GM12873 (cell line): ENCODE data around the gene ERBB4.

Source experiments
- TF ChIP-seq, protein P1 (sequence below): IDR thresholded peaks from 2 replicates; pipeline ENCODE4 v1.5.1; 2012; ENCODE audit warnings: low read depth, mild to moderate bottlenecking, moderate library complexity, low read length, control low read depth; ENCODE audit not compliant: insufficient read depth; ENCODE audit errors: missing control alignments

ERBB4 gene

DNA sequence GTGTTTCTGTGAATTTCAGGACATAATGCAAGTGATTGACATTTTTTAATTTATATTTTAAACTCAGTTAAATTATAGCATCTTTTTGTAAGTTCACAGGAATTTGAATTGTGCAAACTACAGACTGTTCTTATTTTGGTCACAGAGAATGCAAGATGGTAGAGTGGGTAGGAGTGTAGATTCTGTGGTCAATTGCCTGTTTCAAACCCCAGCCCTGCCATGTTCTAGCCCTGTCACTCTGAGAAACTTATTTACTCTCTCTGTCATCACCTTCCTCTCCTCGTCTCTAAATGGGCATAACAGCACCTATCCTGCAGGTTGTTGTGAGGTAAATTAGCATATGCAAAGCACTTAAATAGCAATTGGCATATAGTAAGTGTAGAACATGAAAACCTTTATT lies 1102.4 kb downstream of the ERBB4 start:
- TF ChIP-seq, protein P1, sequence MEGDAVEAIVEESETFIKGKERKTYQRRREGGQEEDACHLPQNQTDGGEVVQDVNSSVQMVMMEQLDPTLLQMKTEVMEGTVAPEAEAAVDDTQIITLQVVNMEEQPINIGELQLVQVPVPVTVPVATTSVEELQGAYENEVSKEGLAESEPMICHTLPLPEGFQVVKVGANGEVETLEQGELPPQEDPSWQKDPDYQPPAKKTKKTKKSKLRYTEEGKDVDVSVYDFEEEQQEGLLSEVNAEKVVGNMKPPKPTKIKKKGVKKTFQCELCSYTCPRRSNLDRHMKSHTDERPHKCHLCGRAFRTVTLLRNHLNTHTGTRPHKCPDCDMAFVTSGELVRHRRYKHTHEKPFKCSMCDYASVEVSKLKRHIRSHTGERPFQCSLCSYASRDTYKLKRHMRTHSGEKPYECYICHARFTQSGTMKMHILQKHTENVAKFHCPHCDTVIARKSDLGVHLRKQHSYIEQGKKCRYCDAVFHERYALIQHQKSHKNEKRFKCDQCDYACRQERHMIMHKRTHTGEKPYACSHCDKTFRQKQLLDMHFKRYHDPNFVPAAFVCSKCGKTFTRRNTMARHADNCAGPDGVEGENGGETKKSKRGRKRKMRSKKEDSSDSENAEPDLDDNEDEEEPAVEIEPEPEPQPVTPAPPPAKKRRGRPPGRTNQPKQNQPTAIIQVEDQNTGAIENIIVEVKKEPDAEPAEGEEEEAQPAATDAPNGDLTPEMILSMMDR: no peak

DNA sequence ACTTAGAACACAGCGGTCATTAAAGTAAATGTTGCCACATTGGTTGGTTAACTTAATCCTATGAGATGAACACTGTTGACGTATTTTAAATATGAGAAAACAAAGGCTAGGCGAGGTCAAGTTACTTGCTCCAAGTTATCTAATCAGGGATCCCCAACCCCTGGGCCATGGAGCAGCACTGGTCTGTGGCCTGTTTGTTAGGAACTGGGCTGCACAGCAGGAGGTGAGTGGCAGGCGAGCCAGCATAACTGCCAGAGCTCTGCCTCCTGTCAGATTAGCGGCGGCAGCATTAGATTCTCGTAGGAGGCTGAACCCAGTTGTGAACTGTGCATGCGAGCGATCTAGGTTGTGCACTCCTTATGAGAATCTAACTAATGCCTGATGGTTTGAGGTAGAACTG lies 1103.3 kb downstream of the ERBB4 start:
- TF ChIP-seq, protein P1: no peak

DNA sequence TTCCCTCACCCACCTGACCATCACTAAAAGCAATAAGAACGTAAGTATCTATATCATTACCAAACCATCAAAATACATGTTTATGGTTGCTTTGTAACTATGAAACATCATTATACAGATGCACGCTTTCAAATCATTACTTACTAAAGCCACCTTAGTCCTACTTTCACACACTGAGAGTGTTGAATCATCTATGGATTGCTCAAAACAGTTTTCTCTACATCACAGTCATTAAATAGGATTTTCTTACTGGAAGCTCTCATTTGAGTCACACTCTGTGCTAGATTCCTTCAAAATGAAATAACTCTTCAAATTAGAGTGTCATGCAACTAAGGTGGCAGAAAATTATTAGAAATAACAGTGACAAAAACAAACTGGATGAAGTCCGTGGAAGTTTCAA lies 1103.8 kb downstream of the ERBB4 start:
- TF ChIP-seq, protein P1: no peak

DNA sequence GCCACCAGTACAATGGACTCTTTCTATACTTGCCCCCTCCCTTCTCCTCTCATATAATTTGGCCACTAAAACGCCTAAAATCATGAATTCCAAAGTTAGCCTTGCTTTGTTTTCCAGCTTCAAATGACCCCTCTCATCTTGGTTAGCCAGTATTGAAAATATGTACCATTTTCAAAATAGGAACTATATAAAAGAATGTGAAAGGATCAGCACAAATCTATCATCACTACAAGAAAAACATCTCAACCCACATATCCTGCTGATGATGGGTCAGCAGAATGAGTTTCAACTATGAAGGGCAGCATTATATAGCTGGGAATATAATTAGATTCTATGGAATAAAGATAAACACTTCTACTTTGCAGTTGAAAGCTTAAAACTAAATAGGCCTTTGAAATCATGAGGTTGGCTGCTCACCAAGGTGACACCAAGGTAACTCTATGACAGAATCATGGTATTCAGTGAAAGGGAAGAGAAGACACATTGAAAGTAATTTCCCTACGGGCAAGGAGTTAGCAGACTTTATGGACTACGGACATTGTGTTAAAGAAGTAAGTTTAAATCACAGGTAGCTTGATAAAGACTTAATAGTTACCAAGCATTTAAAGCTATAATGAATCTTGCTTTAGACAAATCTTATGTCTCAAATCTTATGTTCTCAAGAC lies 1109.2 kb downstream of the ERBB4 start:
- TF ChIP-seq, protein P1: no peak

DNA sequence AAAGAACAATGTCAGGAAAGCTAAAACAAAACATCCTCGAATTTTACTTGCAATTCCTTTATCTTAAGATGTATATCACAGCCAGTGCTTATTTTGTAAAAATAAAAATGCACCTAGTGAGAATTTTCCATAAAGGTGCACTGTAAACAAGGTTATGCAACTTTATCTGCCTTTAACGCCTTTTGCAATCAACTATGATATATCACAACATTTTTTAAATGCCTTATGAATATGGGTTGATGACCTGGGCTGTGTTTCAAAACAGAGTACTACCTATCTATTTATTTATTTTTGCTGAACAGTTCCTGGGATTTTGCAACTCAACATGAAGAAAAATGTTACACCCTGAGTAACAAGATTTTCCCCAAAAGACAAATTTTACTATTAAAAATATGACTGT lies 1112.4 kb downstream of the ERBB4 start:
- TF ChIP-seq, protein P1: no peak

DNA sequence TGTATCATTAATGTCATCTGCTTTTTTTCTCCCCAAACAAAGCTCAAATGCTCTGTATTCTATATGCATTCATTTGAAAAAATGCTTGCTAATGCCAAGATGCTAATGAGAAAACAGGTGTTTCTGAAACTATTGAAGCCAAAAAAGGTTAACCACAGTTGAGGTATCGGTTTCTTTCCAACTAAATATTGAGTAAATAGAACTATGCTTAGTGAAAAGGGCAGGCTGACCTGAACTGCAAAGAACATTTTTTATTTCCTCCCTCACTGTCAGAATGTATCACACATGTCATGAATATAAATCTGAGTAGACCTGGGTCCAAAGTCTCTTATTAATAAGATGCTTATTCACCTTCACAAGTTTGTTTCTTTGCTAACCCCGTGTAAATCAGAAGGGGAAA lies 1115.6 kb downstream of the ERBB4 start:
- TF ChIP-seq, protein P1: no peak

DNA sequence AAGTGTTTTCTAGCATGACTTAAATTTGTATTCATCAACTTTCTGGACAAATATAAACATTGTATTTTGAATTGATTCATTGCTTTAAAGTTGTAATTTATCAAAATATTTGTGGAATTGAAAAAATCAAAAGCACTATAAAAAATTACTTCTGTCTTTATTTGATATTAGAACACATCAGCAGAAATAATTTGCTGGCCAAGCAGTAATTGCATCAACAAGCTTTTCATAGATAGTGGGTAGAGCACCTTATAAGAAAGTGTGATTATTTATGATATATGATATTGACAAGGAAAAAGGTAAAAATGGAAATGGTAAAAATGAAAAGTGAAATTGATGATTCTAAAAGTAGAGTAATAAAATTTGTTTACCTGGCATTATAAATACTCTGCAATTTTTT lies 1121.1 kb downstream of the ERBB4 start:
- TF ChIP-seq, protein P1: no peak

DNA sequence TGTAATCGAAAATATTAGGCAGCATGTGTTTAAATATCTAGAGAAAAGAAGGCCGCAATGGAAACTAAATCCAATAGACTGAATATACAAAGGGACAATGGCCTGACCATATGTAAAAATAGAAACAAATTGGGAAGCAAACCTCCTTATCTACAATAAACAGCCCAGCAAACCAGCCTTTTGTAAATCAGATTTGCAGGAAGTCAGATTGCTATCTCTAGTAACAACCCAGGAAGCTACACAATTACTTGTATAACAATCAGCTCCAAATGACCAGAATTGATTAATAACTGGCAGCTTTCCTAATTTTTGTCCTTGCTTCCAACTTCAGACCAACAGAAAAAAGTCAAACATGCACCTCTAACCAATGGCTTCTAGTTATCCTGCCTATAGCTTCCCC lies 1122.2 kb downstream of the ERBB4 start:
- TF ChIP-seq, protein P1: no peak
